HepG2 (cell line): ENCODE data around the gene SPACA6. TPM values are rescaled to one million over a fixed set of nuclear protein-coding genes. Genes with fewer than 3 reads are reported as not detected.

Experiments
- ATAC-seq: fragments of 200-7000 bp; cut with Tn5 transposase; 3 replicates; pipeline ENCODE4 v1.9.1; 2020; ENCODE audit warnings: mild to moderate bottlenecking, moderate library complexity
- BruUV-seq: library from RNA; stranded (reverse); fragments of 400-500 nt; replicated peaks from 2 replicates; lab custom pipeline; 2021; lab: Mats Ljungman, UMichigan
- CTCF ChIA-PET: fragments of 300-600 bp; formaldehyde crosslinking; extraction: SDS; loops from one replicate; lab custom pipeline; 2021; ENCODE audit warnings: low total read pairs, inconsistent platforms, low intra/inter-chr PET ratio; lab: Yijun Ruan, JAX
- POLR2A ChIA-PET: fragments of 350-600 bp; sonication (Branson Sonifier 250); formaldehyde crosslinking; loops from one replicate; lab custom pipeline; 2020; ENCODE audit warnings: antibody characterized with exemption, inconsistent platforms; lab: Yijun Ruan, JAX
- DNase-seq: peaks from one replicate; pipeline ENCODE4 v3.0.0-alpha.2; 2015; ENCODE audit warnings: low spot score
- FAIRE-seq: peaks from 3 replicates; lab custom pipeline; 2011; peaks lifted over from hg19 to GRCh38; lab: Jason Lieb, UNC
- H2AFZ ChIP-seq: one replicate; pipeline ENCODE4 v1.6.1; 2011; ENCODE audit warnings: low read length, inconsistent platforms
- H3K27ac ChIP-seq: fragments of 300-600 bp; 3 replicates; pipeline ENCODE4 v1.8.0; 2011; ENCODE audit warnings: mixed run types, mild to moderate bottlenecking, mixed read lengths, low read length, inconsistent platforms; ENCODE audit not compliant: insufficient read depth; ENCODE audit errors: extremely low read length
- H3K27me3 ChIP-seq, 2 experiments: fragments of 200-600 bp in 1 of 2; 2 replicates in 1 of 2; 3 replicates in 1 of 2; pipeline versions ENCODE4 v1.6.0 to v1.8.0; 2011; ENCODE audit warnings: low read length in 2 of 2, mild to moderate bottlenecking in 2 of 2, moderate library complexity in 2 of 2, inconsistent platforms in 1 of 2; ENCODE audit not compliant: insufficient read depth in 2 of 2, control insufficient read depth in 1 of 2
- H3K36me3 ChIP-seq, 2 experiments: fragments of 200-600 bp in 1 of 2; replicated peaks in 1 of 2; 2 replicates in 1 of 2; 3 replicates in 1 of 2; pipeline versions ENCODE4 v1.5.1 to v1.8.0; 2011; ENCODE audit warnings: low read length in 2 of 2, inconsistent platforms in 1 of 2; ENCODE audit not compliant: insufficient read depth in 2 of 2, control insufficient read depth in 1 of 2
- H3K4me1 ChIP-seq: 2 replicates; pipeline ENCODE4 v1.5.1; 2012; ENCODE audit warnings: low read length, inconsistent platforms; ENCODE audit not compliant: insufficient read depth
- H3K4me2 ChIP-seq: 2 replicates; pipeline ENCODE4 v1.6.0; 2011; ENCODE audit warnings: low read depth, low read length, inconsistent platforms
- H3K4me3 ChIP-seq, 3 experiments: fragments of 200-600 bp in 1 of 3; sonication (generic), shearing (Covaris generic) in 1 of 3; replicated peaks in 1 of 3; 2 replicates each; pipeline ENCODE4 v1.5.1; 2011 to 2016; ENCODE audit warnings: low read length in 3 of 3, inconsistent platforms in 2 of 3, low read depth in 2 of 3, mild to moderate bottlenecking in 2 of 3, control low read depth in 1 of 3, mixed read lengths in 1 of 3; ENCODE audit not compliant: insufficient read depth in 1 of 3
- H3K79me2 ChIP-seq: one replicate; pipeline ENCODE4 v1.6.1; 2011; ENCODE audit warnings: low read length, inconsistent platforms; ENCODE audit not compliant: insufficient read depth
- H3K9ac ChIP-seq: 2 replicates; pipeline ENCODE4 v1.6.0; 2011; ENCODE audit warnings: mild to moderate bottlenecking, low read depth, low read length, inconsistent platforms; ENCODE audit not compliant: insufficient read depth
- H3K9me3 ChIP-seq: 2 replicates; pipeline ENCODE4 v1.5.1; 2012; ENCODE audit warnings: mild to moderate bottlenecking, low read length
- H4K20me1 ChIP-seq: 2 replicates; pipeline ENCODE4 v1.6.0; 2011; ENCODE audit warnings: inconsistent platforms, mild to moderate bottlenecking, low read length, moderate library complexity; ENCODE audit not compliant: insufficient read depth
- ESRRA ChIP-seq: sonication (generic); formaldehyde crosslinking; IDR thresholded peaks from 2 replicates; pipeline ENCODE4 v1.5.1; 2020; ENCODE audit warnings: mild to moderate bottlenecking, low read depth, missing genetic modification reagents
- FOXM1 ChIP-seq: sonication (generic); formaldehyde crosslinking; IDR thresholded peaks from 2 replicates; pipeline ENCODE4 v1.5.0; 2020; ENCODE audit warnings: missing genetic modification reagents
- HMGXB3 ChIP-seq: sonication (generic); formaldehyde crosslinking; IDR thresholded peaks from 2 replicates; pipeline ENCODE4 v1.4.0; 2020; ENCODE audit warnings: missing genetic modification reagents, borderline replicate concordance
- IRX3 ChIP-seq: sonication (generic); formaldehyde crosslinking; IDR thresholded peaks from 2 replicates; pipeline ENCODE4 v1.8.1; 2023; ENCODE audit warnings: mild to moderate bottlenecking, low read depth, missing genetic modification reagents, borderline replicate concordance
- MED8 ChIP-seq: sonication (generic); formaldehyde crosslinking; IDR thresholded peaks from 2 replicates; pipeline ENCODE4 v1.8.1; 2023; ENCODE audit warnings: mild to moderate bottlenecking, missing genetic modification reagents; ENCODE audit not compliant: insufficient replicate concordance
- MEF2D ChIP-seq: sonication (generic); formaldehyde crosslinking; IDR thresholded peaks from 2 replicates; pipeline ENCODE4 v1.5.1; 2020; ENCODE audit warnings: mild to moderate bottlenecking, missing genetic modification reagents
- PAX8 ChIP-seq: sonication (generic); formaldehyde crosslinking; IDR thresholded peaks from 2 replicates; pipeline ENCODE4 v1.8.0; 2022; ENCODE audit warnings: mild to moderate bottlenecking, missing genetic modification reagents, borderline replicate concordance
- PBX3 ChIP-seq: sonication (generic); formaldehyde crosslinking; IDR thresholded peaks from 2 replicates; pipeline ENCODE4 v1.8.1; 2023; ENCODE audit warnings: missing genetic modification reagents, inconsistent platforms, borderline replicate concordance
- PHF5A ChIP-seq: IDR thresholded peaks from one replicate; pipeline ENCODE4 v1.6.1; 2018; ENCODE audit warnings: low read depth, missing genetic modification reagents; ENCODE audit not compliant: unreplicated experiment
- RBM22 ChIP-seq: fragments of 200-400 bp; formaldehyde crosslinking; optimal IDR thresholded peaks from 2 replicates; pipeline ENCODE3; 2017; ENCODE audit warnings: mild to moderate bottlenecking, low read length, moderate library complexity
- TRIM22 ChIP-seq: fragments of 450-650 bp; IDR thresholded peaks from 2 replicates; pipeline ENCODE4 v1.6.1; 2017
- ZSCAN25 ChIP-seq: sonication (generic); formaldehyde crosslinking; IDR thresholded peaks from 2 replicates; pipeline ENCODE4 v1.8.0; 2022; ENCODE audit warnings: mild to moderate bottlenecking, missing genetic modification reagents
- WGBS: methylation state at CpG from one replicate; pipeline ENCODE4 v1.1.6; 2017; ENCODE audit warnings: low lambda C conversion rate; 5-methylcytosine and 5-hydroxymethylcytosine counted together
- in situ Hi-C: cut with HindIII; loops from 2 replicates; pipeline ENCODE4 v1.10.0; 2017; ENCODE audit warnings: low pct_unique_long_range_greater_than_20kb; ENCODE audit not compliant: extremely low pct_ligation_motif_present
- intact Hi-C: fragments of 100-400 bp; cut with micrococcal nuclease; formaldehyde crosslinking; loops from one replicate; pipeline ENCODE4 v1.10.0; 2022; ENCODE audit not compliant: unreplicated experiment
- polyA plus RNA-seq, 8 experiments: library from polyadenylated mRNA; depleted of rRNA in 3 of 8; stranded (reverse) in 7 of 8; unstranded in 1 of 8; fragments of >200 nt; fragmentation: Illumina TruSeq in 4 of 8; extraction: Trizol in 4 of 8; gene quantifications; 2 replicates each; pipeline versions ENCODE4 v1.2.1 to v1.2.3, GENCODE V29; 2011 to 2016; ENCODE audit warnings: low read depth in 4 of 8, missing spikeins in 1 of 8, mixed read lengths in 1 of 8; ENCODE audit not compliant: insufficient read depth in 1 of 8
- total RNA-seq, 5 experiments: library from RNA; depleted of rRNA; stranded (reverse); fragments of >200 nt; fragmentation: Illumina TruSeq; extraction: Trizol; gene quantifications; 2 replicates each; pipeline ENCODE4 v1.2.3, GENCODE V29; 2016; ENCODE audit warnings: low read depth in 1 of 5
- TF ChIP-seq, protein P1 (sequence below): sonication (generic); formaldehyde crosslinking; IDR thresholded peaks from 2 replicates; pipeline ENCODE4 v1.4.0; 2020; ENCODE audit warnings: low read depth, missing genetic modification reagents

Gene SPACA6
- total and polyA plus RNA-seq, 2 of the 13 experiments (the other 11 are each of a cell fraction or from before 2014, with no cell fraction given): 1.4 to 2.2 TPM

GRCh38 chr19:51698296-51698695 is 5.2 kb downstream of the SPACA6 start:
- in situ Hi-C loops (no loop called here), intact Hi-C loops (no loop called here)
- Histone ChIP-seq H3K4me1 (peaks cover 3% of the 10 kb centered on the region; the same call in 1 of the 2 replicates), H3K4me3 (no peak overlapping the region), H3K9me3 (no peaks in the 10 kb centered on the region), H3K4me2 (no peak overlapping the region), H3K36me3 (peaks cover 4 to 5% of the 10 kb centered on the region in 2 experiments; a peak in 1 of 5 replicates), H2AFZ (no peak overlapping the region), H3K27me3 (no peaks in the 10 kb centered on the region), H3K9ac (no peak overlapping the region), H3K27ac (no peak overlapping the region), H4K20me1 (peaks cover 6% of the 10 kb centered on the region; the same call in 1 of the 2 replicates), H3K79me2 (no peaks in the 10 kb centered on the region)
- FAIRE-seq: no peak
- no TSS peak for BruUV-seq
- ATAC-seq: no peak
- POLR2A ChIA-PET: no interaction called here
- 97% methylated on average over 3 of the region's 5 CpGs for WGBS
- DNase-seq: no peak
- CTCF ChIA-PET: no interaction called here
- TF ChIP-seq PHF5A (CRISPR knock-in tag) (no peak), IRX3 (CRISPR knock-in tag) (no peak), TRIM22 (no peak), MED8 (no peak), MEF2D (CRISPR knock-in tag) (no peak), PBX3 (CRISPR knock-in tag) (no peak), ESRRA (CRISPR knock-in tag) (no peak), ZSCAN25 (CRISPR knock-in tag) (no peak), FOXM1 (no peak), RBM22 (no peak), PAX8 (CRISPR knock-in tag) (no peak), HMGXB3 (CRISPR knock-in tag) (no peak)
- TF ChIP-seq, protein P1, sequence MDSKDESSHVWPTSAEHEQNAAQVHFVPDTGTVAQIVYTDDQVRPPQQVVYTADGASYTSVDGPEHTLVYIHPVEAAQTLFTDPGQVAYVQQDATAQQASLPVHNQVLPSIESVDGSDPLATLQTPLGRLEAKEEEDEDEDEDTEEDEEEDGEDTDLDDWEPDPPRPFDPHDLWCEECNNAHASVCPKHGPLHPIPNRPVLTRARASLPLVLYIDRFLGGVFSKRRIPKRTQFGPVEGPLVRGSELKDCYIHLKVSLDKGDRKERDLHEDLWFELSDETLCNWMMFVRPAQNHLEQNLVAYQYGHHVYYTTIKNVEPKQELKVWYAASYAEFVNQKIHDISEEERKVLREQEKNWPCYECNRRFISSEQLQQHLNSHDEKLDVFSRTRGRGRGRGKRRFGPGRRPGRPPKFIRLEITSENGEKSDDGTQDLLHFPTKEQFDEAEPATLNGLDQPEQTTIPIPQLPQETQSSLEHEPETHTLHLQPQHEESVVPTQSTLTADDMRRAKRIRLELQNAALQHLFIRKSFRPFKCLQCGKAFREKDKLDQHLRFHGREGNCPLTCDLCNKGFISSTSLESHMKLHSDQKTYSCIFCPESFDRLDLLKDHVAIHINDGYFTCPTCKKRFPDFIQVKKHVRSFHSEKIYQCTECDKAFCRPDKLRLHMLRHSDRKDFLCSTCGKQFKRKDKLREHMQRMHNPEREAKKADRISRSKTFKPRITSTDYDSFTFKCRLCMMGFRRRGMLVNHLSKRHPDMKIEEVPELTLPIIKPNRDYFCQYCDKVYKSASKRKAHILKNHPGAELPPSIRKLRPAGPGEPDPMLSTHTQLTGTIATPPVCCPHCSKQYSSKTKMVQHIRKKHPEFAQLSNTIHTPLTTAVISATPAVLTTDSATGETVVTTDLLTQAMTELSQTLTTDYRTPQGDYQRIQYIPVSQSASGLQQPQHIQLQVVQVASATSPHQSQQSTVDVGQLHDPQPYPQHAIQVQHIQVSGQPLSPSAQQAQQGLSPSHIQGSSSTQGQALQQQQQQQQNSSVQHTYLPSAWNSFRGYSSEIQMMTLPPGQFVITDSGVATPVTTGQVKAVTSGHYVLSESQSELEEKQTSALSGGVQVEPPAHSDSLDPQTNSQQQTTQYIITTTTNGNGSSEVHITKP: no peak
